Measurements from ENCODE around the gene ZNF804B.

ZNF804B gene

DNA sequence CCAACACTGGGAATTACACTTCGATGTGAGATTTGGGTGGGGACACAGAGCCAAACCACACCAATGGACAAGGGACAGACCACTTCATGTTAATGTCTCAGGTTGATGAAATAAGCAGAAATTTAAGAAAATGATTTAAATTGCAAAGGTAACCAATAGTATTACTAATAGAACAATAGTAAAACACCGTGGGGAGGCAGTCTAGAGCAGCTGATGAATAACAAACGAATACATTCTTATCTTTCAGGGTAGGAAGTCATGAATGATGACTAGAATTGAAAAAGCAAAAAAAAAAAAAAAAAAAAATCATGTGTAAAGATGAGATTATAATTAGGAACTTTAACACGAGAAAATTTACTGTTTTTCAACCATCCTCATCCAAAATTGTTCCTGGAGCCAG lies 207.9 kb downstream of the ZNF804B start:
- no peak for DNase-seq (ENCODE audit: low spot score)

DNA sequence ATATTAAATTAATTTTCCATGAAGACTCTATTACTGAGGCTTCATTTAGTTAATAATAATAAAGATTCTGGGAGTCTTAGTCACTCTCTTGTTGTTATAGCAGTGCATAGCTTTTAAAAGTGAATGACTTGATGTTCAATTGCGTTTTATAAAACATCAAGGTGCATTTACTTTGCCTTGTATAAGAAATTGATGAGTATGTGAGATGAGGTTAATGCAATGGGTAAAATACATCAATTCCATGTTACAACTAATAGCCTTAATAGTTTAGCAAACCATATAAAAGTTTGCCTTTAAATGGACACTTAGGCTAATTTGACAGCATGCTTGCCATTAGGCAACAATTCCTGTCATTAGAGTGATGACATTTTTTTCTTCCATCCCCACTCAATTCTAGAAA lies 209.7 kb downstream of the ZNF804B start:
- DNase-seq (ENCODE audit: low spot score) = no peak

DNA sequence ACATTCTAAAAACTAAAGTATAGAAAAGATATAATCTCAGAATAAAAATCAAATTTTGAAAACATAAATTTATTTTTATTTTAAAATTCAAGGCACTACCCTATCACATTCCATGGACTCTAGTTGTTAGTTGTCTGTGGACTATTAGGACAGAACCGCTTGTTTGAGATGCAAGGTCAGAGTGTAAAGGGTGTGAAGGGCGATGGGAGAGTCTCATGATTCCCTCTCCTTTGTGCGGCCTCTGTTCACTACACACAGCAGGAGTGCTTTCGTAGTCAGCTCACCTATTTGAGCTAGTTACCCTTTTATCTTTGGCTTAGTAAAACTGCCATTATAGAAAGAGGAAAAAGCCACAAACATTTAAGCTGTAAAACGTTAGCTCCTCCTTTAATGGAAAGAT lies 225.8 kb downstream of the ZNF804B start:
- DNase-seq (ENCODE audit: low spot score) = no peak

DNA sequence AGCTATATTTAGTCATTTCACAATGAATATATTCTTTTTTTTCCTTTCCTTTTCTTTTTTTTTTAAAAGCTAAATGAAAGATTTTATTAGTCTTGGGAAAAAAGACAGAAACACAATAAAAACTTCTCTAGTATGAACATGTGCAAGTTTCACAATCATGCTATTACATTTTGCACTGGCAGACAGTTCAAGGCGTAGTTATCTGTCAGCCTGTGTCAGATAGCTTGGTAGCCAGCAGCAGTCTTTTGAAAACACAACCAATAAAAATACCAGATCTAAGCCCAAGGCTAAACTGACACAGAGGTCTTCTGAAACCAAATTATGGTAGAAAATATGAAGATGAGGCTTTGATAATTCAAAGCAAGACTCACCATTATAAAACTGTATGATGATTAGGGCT lies 241.8 kb downstream of the ZNF804B start:
- DNase-seq (ENCODE audit: low spot score) = no peak

DNA sequence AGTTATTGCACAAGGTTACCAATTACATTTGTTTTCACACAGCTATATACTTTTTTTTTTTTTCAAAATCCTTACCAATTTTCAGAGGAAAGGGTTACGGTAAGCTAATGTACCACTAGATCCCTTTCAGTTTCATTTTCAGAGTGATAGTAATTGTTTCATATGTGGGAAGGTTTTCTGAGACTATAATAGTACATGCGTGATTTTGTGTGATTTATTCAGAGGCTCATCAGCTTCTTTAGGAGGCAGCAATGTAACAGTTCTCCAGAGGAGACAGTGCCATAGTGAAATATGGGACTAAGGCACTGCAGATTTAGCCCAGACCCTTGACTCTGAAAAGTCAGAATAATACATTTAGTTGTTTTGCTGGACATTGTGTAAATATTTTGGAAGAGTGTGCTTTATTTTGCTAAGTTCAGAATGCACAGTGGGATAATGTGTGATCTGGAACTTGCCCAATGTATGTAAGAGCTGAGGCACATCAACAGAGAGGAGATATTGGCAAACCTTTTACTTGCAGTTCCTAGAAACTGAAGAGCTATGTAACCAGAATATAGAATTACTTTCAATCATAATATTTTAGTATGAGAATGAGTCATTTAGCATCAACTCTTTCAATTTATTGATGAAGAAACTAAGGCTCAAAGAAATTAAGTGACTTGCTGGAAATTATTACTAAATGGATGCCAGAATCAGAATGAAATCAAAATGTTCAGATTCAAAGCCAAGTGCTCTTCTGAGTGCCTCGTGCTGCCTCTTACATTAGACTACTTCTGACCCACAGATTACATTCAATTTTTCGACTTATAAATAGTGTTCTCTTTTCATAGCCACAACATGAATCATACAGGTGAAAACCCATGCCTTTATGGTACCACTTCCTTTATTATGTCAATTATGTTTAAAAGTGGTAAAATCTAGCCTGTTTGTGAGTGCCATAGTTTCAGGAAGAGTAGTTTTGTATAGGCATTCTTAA lies 243.8 kb downstream of the ZNF804B start:
- DNase-seq (ENCODE audit: low spot score) = no peak

DNA sequence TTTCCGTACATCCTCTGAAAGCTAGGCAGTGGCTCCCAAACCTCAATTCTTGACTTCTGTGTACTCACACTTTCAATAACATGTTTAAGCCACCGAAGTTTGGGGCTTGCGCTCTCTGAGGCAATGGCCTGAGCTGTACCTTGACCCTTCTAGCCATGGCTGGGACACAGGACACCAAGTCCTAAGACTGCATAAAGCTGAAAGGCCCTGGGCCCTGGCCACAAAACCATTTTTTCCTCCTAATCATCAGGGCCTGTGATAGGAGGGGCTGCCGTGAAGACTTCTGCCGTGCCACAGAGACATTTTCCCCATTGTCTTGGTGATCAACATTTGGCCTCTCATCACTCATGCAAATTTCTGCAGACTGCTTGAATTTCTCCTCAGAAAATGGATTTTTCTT lies 252.5 kb downstream of the ZNF804B start:
- DNase-seq (ENCODE audit: low spot score) = no peak

DNA sequence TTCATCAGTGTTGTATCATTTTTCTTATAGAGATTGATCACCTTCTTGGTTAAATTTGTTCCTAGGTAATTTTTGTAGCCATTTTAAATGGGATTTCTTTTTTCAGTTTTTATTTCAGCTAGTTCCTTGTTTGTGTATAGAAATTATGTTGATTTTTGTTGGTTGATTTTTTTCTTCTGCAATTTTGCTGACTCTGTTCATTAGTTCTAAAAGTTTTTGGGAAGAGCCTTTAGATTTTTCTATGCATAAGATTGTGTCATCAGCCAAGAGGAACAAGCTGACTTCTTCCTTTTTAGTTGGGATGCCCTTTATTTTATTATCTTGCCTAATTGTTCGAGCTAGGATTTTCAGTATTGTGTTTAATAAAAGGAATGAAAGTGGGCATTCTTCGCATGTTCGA lies 258.2 kb downstream of the ZNF804B start:
- DNase-seq (ENCODE audit: low spot score) = no peak

DNA sequence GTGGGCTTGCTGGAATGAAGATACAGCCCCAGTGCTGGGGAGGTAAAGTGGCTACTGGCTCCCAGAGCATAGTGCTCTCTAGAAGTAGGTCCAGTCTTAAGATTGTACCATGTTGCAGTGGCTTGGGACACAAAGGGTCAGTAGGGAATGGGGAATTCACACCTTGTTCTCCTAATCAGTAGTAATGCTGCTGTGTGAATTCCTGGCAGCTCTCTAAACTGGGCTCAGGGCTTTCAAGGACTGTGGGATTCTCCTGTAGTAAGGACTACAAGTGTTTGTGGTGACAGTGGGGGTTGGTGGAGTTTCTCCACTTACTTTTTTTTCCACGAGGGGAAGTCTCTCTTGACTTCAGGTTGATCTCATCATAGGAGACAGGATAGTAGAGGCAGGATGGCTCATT lies 262.2 kb downstream of the ZNF804B start:
- no peak for DNase-seq (ENCODE audit: low spot score)

DNA sequence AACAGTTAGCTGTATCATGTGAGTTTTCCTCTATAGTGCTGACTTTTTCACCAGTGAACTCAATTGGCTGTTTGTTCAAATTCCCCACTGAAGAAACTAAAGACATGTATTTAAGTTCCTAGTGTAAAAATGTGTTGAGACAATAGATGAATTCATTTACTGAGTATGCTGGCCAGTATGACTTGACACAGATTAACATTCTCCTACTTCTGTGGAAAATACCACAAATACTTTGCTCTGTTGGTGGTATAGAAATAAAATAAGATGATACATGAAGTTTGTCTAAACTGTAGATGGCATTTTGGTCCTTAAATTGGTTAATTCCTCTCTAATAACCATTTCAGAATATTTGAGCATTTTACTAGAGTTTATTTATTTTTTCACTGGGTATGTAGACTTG lies 263.7 kb downstream of the ZNF804B start:
- DNase-seq (ENCODE audit: low spot score) = no peak

DNA sequence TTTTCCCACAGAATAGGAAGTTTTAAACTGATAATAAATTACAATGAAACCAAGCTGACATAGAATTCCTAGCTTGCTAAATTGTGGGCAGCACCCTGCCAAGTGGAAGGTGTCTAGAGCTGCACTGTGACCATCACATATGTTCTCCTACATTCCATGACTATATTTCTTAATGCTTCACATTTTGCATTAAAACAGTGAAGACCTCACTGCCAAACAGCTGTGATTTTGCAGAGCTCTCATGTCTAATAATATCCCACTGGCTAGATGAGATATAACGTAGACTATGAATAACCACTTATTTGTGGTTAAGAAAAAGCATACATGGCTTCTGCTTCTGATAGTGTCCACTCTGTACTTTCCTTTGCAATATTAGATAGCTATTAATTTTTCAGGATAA lies 264.4 kb downstream of the ZNF804B start:
- no peak for DNase-seq (ENCODE audit: low spot score)

DNA sequence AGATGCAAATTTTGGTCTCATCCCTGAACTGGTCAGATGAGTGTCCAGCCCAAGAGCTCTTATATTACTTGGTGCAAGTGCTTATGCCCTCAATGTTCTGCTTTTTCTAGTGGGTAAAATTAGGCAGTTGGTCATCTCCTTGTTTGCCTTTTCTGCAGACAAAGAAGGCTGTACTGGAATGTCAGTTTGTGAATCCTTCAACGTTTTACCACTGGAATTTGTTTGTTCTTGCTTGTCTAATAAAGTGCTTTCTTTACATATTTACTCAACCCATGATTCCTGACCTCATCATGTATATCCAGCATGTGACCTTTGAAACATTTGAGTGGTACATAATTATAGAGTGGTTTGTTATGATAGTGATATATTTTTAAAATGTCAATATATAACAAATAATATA lies 268.3 kb downstream of the ZNF804B start:
- no peak for DNase-seq (ENCODE audit: low spot score)

DNA sequence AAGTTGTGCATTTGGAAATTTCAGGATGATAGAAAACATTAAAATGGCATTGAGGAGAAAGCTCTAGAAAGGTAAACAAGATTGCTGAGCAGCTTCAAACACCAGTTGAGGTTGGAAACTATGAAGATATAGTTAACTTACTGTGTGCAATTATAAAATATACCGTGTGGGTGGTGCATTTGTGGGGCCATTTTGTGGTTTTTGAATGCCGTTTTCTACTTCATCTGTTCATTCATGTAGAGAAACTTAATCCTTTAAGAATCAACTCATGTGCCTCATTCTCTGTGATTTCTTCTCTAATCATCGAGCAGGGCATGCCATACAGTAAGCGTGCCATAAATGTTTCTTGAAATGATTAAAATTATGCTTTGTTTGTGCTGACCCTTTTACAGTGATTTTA lies 268.8 kb downstream of the ZNF804B start:
- DNase-seq (ENCODE audit: low spot score) = no peak

DNA sequence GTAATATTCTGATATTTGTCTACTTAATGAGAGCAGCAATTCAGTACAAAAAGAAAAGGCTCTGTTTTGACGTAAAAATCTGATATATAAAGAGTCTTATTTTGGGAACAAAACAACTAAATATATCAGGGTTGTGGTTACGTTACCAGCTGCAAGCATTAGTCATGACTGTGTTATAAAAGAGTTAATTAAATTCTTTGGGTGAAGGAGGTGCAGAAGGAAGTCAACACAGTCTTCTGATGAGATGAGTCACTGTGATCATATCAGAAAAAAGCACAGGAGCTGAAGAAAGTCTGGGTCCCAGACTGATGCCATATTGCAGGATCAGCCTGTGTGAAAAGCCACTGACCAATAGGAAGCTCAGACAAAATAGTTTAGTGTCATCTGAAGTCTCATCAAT lies 270.4 kb downstream of the ZNF804B start:
- no peak for DNase-seq (ENCODE audit: low spot score)

DNA sequence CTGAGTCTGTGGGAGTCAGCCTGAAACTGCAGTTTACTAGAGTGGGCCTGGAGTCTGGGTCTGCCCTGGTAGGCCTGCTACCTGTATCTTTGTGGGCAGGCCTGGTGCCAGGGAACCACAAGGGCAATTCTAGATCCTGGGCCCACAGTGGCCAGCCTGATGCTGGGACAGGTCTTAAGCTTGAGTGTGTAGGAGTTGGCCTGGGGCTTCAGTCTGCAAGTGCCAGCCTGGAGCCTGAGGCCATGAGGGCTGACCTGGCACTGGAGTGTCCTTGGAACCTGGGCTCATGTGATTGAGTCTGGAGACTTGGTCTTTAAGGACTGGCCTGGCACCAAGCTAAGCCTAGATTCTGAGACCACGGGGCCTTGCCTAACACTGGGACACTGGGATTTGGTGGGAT lies 281.7 kb downstream of the ZNF804B start:
- no peak for DNase-seq (ENCODE audit: low spot score)

DNA sequence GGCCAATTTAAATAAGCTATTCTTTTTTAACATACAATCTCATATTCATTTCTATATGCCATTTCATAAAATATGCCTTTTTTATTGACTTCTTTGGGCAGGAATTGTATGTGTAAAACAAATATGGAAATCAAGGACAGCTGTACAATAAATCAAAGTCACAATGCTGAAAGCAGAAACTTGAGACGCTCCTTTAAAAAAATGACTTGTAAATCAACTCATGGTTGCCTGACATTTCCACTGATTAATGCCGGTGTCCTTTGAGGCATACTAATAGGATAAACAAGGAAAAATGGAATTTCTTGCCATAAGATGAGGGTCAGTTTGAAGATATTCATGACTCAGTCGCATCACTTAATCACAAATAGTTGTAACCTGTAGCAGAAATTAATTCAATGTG lies 283.4 kb downstream of the ZNF804B start:
- no peak for DNase-seq (ENCODE audit: low spot score)

DNA sequence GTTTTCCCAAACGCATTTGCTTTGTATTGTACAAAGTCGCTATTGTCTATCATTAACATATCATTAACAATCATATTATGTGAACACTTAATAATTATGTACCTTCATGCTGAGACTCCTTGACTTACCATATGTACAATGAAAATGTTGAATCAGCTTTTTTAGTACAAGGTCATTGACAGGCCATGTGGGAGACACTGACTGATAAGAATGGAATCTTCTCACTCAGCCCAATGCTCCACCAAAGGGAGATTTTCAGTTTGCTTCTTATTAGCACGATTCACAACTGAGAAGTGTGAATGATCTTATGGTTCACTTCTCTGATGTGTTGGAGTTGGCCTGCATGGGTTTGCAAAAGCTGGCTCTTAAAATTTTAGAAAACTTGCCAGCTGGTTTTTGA lies 289.5 kb downstream of the ZNF804B start:
- no peak for DNase-seq (ENCODE audit: low spot score)

DNA sequence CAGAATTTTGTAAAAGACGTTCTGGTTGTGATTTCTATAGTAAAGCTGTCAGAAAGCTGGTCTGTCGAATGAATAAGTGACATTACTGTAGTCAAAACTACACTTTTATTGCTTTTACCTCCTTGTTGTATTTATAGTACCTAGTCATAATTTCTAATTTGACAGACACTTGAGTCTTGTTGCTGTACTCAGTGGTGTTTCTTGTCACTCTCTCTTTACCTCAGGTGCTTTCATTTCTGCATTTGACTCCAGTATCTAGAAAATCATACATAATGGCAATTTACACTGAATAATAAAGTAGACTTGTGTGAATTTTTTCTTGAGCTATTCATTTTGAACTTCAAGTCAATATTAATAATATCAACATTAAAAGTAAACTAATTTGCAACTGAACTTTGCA lies 293.6 kb downstream of the ZNF804B start:
- no peak for DNase-seq (ENCODE audit: low spot score)

DNA sequence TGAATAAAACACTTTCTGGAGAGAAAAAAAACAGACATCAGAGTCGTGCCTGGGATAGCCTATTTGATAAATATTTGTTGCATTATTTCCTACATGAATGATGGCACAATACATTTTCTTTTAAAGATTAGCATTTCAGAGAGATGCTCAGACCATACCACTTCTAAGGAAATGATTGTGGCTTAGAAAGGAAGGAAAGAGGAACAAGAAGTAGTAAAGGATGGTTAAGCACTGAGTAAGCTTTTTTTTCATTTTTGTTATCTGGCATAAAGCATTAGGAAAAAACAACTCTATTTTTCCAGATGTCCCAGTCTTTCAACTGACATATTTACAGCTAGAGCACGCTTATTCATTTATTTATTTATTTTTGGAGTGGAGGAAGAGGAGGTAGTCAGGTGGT lies 294.9 kb downstream of the ZNF804B start:
- DNase-seq (ENCODE audit: low spot score) = no peak

DNA sequence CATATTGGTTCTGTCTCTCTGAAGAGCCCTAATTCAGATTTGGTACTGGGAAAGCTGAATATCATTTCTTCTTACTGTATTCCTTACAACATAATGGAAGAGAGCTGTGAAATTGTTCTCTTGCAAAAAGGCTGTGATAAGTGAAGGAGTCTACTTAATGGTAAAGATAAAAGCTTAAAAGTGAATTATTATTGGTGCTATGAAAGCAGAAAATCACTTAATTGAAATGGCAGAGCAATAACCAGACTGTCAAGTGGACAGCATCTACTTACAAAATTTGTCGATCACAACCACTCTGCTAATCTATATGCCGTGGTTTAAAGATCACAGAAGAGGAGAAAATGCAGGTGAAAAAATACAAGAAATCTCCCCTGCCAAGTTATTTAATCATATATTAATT lies 300.7 kb downstream of the ZNF804B start:
- no peak for DNase-seq (ENCODE audit: low spot score)

DNA sequence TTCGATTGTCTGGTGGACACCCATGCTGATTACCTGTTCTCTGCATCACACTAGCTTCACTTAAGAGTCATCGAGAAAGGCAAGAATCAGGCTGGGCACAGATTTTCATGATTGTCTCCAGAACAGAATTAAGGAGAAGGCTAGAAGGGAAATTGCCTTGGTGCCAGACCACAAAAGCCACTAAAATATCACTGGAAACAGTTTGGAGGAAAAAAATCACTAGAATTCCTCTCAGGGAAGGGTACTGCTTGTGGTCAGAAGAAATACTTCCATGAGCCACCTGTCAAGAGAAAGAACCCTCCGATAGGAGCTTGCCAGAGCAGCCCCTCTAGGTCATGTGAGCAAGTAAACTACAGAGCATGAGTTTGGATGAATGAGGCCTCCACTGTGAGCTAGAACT lies 305.3 kb downstream of the ZNF804B start:
- DNase-seq (ENCODE audit: low spot score) = no peak

DNA sequence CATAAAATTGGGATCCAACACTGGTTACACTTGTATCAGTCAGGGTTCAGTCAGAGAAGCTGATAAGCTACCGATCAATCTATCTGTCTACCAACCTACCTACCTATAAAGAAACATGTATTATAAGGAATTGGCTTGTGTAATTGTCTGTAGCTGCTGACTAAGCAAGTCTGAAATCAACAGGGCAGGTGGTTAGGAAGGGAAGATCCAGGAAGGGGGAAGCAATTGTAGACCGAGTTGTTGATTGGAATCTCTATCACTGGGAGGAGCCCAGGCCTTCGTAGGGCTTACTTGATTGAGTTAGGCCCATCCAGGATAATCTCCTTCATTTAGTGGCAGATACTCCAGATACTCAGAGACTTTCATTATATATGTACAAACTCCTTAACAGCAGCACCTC lies 307.5 kb downstream of the ZNF804B start:
- no peak for DNase-seq (ENCODE audit: low spot score)

DNA sequence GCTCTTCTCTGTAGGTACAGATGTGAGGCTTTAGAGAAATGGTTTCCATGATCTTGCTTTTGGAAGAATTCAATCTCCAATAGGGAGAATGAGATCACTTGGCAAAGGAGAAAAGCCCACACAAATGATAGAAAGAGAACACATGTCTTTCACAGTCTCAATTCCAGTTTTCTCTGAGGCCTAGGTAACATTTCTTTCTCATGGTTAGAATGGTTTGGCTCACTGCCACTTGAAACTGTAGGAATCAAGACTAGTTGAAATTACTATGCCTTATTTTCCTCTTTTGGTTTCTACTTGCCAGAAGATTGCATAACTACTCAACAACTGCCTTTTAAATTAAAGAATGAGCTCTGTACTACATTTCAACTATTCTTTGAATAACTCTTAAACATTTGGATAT lies 312.6 kb downstream of the ZNF804B start:
- no peak for DNase-seq (ENCODE audit: low spot score)

DNA sequence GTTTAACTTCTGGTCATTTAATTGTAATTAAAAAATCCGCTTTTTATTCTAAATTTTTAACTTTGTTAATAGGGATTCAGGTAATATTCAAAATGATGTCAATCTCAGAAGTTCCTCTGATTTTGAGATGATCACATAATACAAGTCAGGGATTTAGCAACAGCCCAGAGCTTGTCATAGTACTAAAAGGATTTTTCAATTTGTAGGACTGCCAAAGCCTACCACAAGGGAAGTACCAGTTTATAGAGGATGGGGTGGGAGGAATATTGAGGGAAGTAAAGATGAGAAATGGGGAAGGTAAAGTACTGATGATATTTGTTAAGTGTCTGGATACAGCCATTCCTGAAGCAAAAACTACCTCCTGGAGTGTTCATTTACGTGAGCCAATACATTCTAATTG lies 314.3 kb downstream of the ZNF804B start:
- no peak for DNase-seq (ENCODE audit: low spot score)

DNA sequence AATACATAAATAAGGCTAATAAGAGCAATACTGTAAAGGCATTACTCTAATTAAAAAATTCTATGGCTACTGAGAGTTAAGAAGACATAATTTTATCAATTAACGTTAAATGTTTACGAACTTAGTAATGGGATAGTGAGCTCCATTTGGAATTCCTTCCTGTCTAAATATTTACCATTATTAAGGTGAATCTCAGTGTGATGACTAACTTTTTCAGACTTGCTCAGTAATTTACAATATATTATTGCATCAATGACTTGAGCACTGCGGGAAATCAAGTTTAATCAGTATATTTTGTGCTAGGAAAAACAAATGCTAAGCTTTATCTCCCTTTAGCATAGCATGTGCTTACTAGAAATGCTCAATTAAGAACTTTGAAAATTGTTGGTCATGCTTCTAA lies 318.5 kb downstream of the ZNF804B start:
- DNase-seq (ENCODE audit: low spot score) = no peak
